H9 (cell line): ENCODE results near the gene THSD4. TPM values are rescaled to one million over a fixed set of nuclear protein-coding genes. Genes with fewer than 3 reads are reported as not detected.

Source experiments
- DNase-seq: peaks from one replicate; pipeline ENCODE4 v3.0.0-alpha.2; 2017
- H2AFZ ChIP-seq: one replicate; pipeline ENCODE4 v1.6.1; 2013; ENCODE audit warnings: mild to moderate bottlenecking, low read length, control low read depth, moderate library complexity
- H2AK5ac ChIP-seq: 2 replicates; pipeline ENCODE4 v1.6.1; 2013; ENCODE audit warnings: low read length, control low read depth, mixed read lengths; ENCODE audit not compliant: insufficient read length
- H2BK120ac ChIP-seq: one replicate; pipeline ENCODE4 v1.6.1; 2013; ENCODE audit warnings: low read depth, mild to moderate bottlenecking, low read length, control low read depth, inconsistent platforms; ENCODE audit not compliant: poor library complexity, severe bottlenecking
- H2BK12ac ChIP-seq: 2 replicates; pipeline ENCODE4 v1.6.1; 2013; ENCODE audit warnings: low read length, control low read depth, mixed read lengths, low read depth; ENCODE audit not compliant: insufficient read length
- H2BK15ac ChIP-seq: 2 replicates; pipeline ENCODE4 v1.6.1; 2013; ENCODE audit warnings: low read depth, low read length, control low read depth
- H2BK20ac ChIP-seq: one replicate; pipeline ENCODE4 v1.6.1; 2013; ENCODE audit warnings: low read depth, mild to moderate bottlenecking, low read length, control low read depth, inconsistent platforms; ENCODE audit not compliant: poor library complexity, severe bottlenecking
- H2BK5ac ChIP-seq: 2 replicates; pipeline ENCODE4 v1.6.1; 2013; ENCODE audit warnings: low read length, control low read depth, mixed read lengths; ENCODE audit not compliant: insufficient read length
- H3K14ac ChIP-seq: 2 replicates; pipeline ENCODE4 v1.6.1; 2013; ENCODE audit warnings: low read length, control low read depth; ENCODE audit not compliant: insufficient read depth
- H3K18ac ChIP-seq: 2 replicates; pipeline ENCODE4 v1.6.1; 2013; ENCODE audit warnings: low read depth, mild to moderate bottlenecking, mixed read lengths, low read length, control low read depth; ENCODE audit not compliant: insufficient read length
- H3K23ac ChIP-seq: 2 replicates; pipeline ENCODE4 v1.6.1; 2013; ENCODE audit warnings: low read length, control low read depth, mixed read lengths, low read depth; ENCODE audit not compliant: insufficient read length
- H3K23me2 ChIP-seq: 2 replicates; pipeline ENCODE4 v1.6.1; 2013; ENCODE audit warnings: low read depth, mild to moderate bottlenecking, mixed read lengths, low read length, control low read depth; ENCODE audit not compliant: insufficient read length, poor library complexity, severe bottlenecking
- H3K27ac ChIP-seq: 2 replicates; pipeline ENCODE4 v1.5.1; 2013; ENCODE audit warnings: low read length, control low read depth, mixed read lengths, low read depth; ENCODE audit not compliant: insufficient read length
- H3K27me3 ChIP-seq: 2 replicates; pipeline ENCODE4 v1.6.1; 2013; ENCODE audit warnings: low read length, control low read depth, inconsistent platforms; ENCODE audit not compliant: insufficient read depth
- H3K4ac ChIP-seq: 2 replicates; pipeline ENCODE4 v1.6.1; 2013; ENCODE audit warnings: low read depth, mild to moderate bottlenecking, control low read depth, inconsistent platforms, low read length, moderate library complexity
- H3K4me1 ChIP-seq: 2 replicates; pipeline ENCODE4 v1.6.1; 2013; ENCODE audit warnings: low read length, control low read depth, inconsistent platforms; ENCODE audit not compliant: insufficient read depth
- H3K4me2 ChIP-seq: 2 replicates; pipeline ENCODE4 v1.6.1; 2013; ENCODE audit warnings: low read length, control low read depth, mixed read lengths; ENCODE audit not compliant: insufficient read length, insufficient read depth
- H3K56ac ChIP-seq: 2 replicates; pipeline ENCODE4 v1.6.1; 2013; ENCODE audit warnings: low read depth, mild to moderate bottlenecking, mixed read lengths, low read length, control low read depth; ENCODE audit not compliant: insufficient read length
- H3K79me1 ChIP-seq: 2 replicates; pipeline ENCODE4 v1.6.1; 2013; ENCODE audit warnings: low read depth, mild to moderate bottlenecking, moderate library complexity, low read length, control low read depth, inconsistent platforms; ENCODE audit not compliant: insufficient read depth, poor library complexity, severe bottlenecking
- H3K79me2 ChIP-seq: 2 replicates; pipeline ENCODE4 v1.6.1; 2013; ENCODE audit warnings: low read length, control low read depth, inconsistent platforms; ENCODE audit not compliant: insufficient read depth
- H3K9ac ChIP-seq: 2 replicates; pipeline ENCODE4 v1.6.1; 2013; ENCODE audit warnings: low read length, control low read depth, mixed read lengths; ENCODE audit not compliant: insufficient read length; ENCODE audit errors: extremely low read depth
- H3K9me3 ChIP-seq: one replicate; pipeline ENCODE4 v1.6.1; 2013; ENCODE audit warnings: low read depth, low read length, inconsistent platforms; ENCODE audit not compliant: control insufficient read depth
- H3T11ph ChIP-seq: one replicate; pipeline ENCODE4 v1.6.1; 2013; ENCODE audit warnings: mild to moderate bottlenecking, low read length, control low read depth, inconsistent platforms
- H4K20me1 ChIP-seq: one replicate; pipeline ENCODE4 v1.6.1; 2013; ENCODE audit not compliant: control insufficient read depth, insufficient read length, insufficient read depth
- H4K5ac ChIP-seq: 2 replicates; pipeline ENCODE4 v1.6.1; 2013; ENCODE audit warnings: low read depth, mild to moderate bottlenecking, mixed read lengths, low read length, control low read depth; ENCODE audit not compliant: insufficient read length
- H4K8ac ChIP-seq: replicated peaks from 2 replicates; pipeline ENCODE4 v1.6.1; 2013; ENCODE audit warnings: low read length, control low read depth, mixed read lengths, low read depth; ENCODE audit not compliant: insufficient read length
- H4K91ac ChIP-seq: 2 replicates; pipeline ENCODE4 v1.6.1; 2013; ENCODE audit warnings: low read depth, mild to moderate bottlenecking, moderate library complexity, mixed read lengths, low read length, control low read depth; ENCODE audit not compliant: insufficient read length
- H3K27ac Mint-ChIP-seq, 3 experiments: 2 replicates in 2 of 3; 3 replicates in 1 of 3; pipeline ENCODE4 v1.8.0; 2020 to 2021; ENCODE audit warnings: mixed read lengths in 3 of 3, mild to moderate bottlenecking in 1 of 3, moderate library complexity in 1 of 3
- H3K27me3 Mint-ChIP-seq: 2 replicates; pipeline ENCODE4 v1.8.0; 2021; ENCODE audit warnings: low read depth, mild to moderate bottlenecking, moderate library complexity, mixed read lengths
- H3K36me3 Mint-ChIP-seq, 3 experiments: 2 replicates in 2 of 3; 3 replicates in 1 of 3; pipeline ENCODE4 v1.8.0; 2020 to 2021; ENCODE audit warnings: low read depth in 3 of 3, mixed read lengths in 3 of 3; ENCODE audit not compliant: insufficient read depth in 1 of 3
- H3K4me1 Mint-ChIP-seq, 2 experiments: 2 replicates each; pipeline ENCODE4 v1.8.0; 2020; ENCODE audit warnings: mixed read lengths in 2 of 2
- H3K4me3 Mint-ChIP-seq, 2 experiments: 2 replicates in 1 of 2; 3 replicates in 1 of 2; pipeline ENCODE4 v1.8.0; 2020 to 2021; ENCODE audit warnings: mild to moderate bottlenecking in 2 of 2, mixed read lengths in 2 of 2, moderate library complexity in 1 of 2
- H3K9me3 Mint-ChIP-seq, 2 experiments: 2 replicates in 1 of 2; 3 replicates in 1 of 2; pipeline ENCODE4 v1.8.0; 2020; ENCODE audit warnings: mild to moderate bottlenecking in 2 of 2, mixed read lengths in 2 of 2, moderate library complexity in 1 of 2
- total RNA-seq: library from RNA; stranded (reverse); gene quantifications from 2 replicates; pipeline ENCODE4 v1.2.1, GENCODE V29; 2021
- TF ChIP-seq, protein P1 (sequence below): fragments of 200-600 bp; sonication (generic); conservative IDR thresholded peaks from 3 replicates; pipeline ENCODE4 v1.8.0; 2021; ENCODE audit warnings: antibody characterized with exemption, mild to moderate bottlenecking

Gene THSD4
- total RNA-seq, 1 experiment from 2014 or later: 5.5 TPM

- Histone ChIP-seq H3K14ac (no peak overlapping the region), H3K27ac (no peak overlapping the region), H4K5ac (no peak overlapping the region), H3K79me2 (no peaks in the 10 kb centered on the region), H4K91ac (no peak overlapping the region), H3K23ac (no peak overlapping the region), H2BK5ac (no peak overlapping the region), H3K18ac (no peak overlapping the region), H2AFZ (no peak overlapping the region), H4K8ac (no peak overlapping the region), H3K23me2 (no peaks in the 10 kb centered on the region), H3K27me3 (no peaks in the 10 kb centered on the region), H3K4me1 (no peaks in the 10 kb centered on the region), H3K4ac (no peak overlapping the region), H2BK12ac (no peak overlapping the region), H3K9me3 (no peaks in the 10 kb centered on the region), H2BK20ac (no peak overlapping the region), H3K79me1 (no peaks in the 10 kb centered on the region), H3T11ph (no peak overlapping the region), H3K4me2 (no peak overlapping the region), H2BK120ac (no peak overlapping the region), H3K56ac (no peak overlapping the region), H4K20me1 (no peaks in the 10 kb centered on the region), H2BK15ac (no peak overlapping the region), H2AK5ac (no peak overlapping the region), H3K9ac (no peak overlapping the region)
- TF ChIP-seq, protein P1, sequence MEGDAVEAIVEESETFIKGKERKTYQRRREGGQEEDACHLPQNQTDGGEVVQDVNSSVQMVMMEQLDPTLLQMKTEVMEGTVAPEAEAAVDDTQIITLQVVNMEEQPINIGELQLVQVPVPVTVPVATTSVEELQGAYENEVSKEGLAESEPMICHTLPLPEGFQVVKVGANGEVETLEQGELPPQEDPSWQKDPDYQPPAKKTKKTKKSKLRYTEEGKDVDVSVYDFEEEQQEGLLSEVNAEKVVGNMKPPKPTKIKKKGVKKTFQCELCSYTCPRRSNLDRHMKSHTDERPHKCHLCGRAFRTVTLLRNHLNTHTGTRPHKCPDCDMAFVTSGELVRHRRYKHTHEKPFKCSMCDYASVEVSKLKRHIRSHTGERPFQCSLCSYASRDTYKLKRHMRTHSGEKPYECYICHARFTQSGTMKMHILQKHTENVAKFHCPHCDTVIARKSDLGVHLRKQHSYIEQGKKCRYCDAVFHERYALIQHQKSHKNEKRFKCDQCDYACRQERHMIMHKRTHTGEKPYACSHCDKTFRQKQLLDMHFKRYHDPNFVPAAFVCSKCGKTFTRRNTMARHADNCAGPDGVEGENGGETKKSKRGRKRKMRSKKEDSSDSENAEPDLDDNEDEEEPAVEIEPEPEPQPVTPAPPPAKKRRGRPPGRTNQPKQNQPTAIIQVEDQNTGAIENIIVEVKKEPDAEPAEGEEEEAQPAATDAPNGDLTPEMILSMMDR: no peak
- H3K27ac Mint-ChIP-seq: no peak overlapping the region
- peaks cover 5 to 6% of the 10 kb centered on the region in 2 experiments for H3K9me3 Mint-ChIP-seq
- H3K36me3 Mint-ChIP-seq: peaks cover 2 to 5% (median 5%) of the 10 kb centered on the region in 3 experiments; a peak in 5 of 7 replicates
- no peak for DNase-seq
- H3K27me3 Mint-ChIP-seq: no peaks in the 10 kb centered on the region
- H3K4me1 Mint-ChIP-seq: peaks cover 3 to 5% of the 10 kb centered on the region in 2 experiments; a peak in 1 of 4 replicates
- no peak overlapping the region for H3K4me3 Mint-ChIP-seq
These were observed 570.2 kb downstream of the THSD4 start for GRCh38 chr15:71685420-71685993.
